ENCODE results near the gene NFE2L1.
"Not testable (repeated sequence)": the region's sequence is repeated elsewhere in the genome, so short reads cannot be mapped to it uniquely, and the experiment has no call there.

The NFE2L1 gene
- 131 to 268 (median 219) reads per million in 18 experiments for total RNA-seq

DNA sequence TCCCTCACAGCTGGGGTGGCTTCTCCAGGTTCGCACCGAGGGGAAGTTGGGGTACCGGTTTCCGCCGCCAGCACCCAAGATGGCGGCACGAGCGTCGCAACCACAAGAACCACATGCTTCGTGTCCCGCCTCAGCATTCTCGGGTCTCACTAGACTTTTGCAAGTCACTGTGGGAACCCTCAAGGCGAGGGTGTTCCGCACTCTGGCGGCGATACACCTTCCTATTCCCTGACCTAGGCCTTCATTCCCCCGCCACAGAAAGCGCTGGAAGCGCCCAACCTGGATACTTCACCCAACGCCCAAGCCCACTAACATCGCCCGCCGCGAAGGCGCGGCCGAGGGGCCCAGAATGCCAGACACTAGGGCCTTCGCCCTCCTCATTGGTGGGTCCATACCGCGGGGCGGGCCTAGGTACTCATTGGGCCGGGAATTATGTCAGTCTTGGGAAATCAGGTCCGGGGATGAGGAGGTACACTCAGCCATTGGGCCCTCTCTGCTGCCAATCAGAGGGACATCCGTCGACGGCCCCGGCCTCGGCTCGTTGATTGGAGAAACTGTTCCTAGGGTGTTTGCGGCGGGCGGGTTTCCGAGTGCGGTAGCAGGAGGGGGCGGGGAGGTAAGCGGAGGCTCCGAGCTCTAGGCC is at the start of gene NFE2L1:
Gene NFE2L1, plus strand, starts transcription at position 619 of the 643 bp plus-strand sequence. CDS start 2,760 bp downstream, outside the sequence.
- DNase-seq = peak; percentile 99 to 100

DNA sequence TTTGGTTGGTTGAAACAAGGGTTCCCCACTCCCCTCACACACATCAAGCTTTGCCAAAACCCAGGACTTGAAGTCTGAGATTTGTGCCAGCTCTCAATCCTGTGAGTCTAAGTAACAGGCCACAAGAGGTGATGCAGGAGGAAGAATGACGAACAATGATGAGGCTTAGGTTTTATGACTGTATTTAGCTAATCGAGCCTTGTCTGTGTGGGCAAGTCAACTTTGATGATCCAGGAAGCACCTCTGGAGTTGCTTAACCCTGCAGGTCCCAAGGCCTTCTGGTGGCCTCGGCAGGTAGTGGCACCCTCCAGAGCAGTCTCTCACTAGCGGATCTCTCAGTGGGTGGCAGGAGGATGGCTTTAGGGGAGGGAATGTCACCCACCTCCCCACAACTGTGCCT is 48.6 kb upstream of the NFE2L1 start:
- DNase-seq = peak; percentile 40 to 91

- peak; percentile 85 to 90 for DNase-seq
These were observed 47.0 kb upstream of the NFE2L1 start for GRCh38 chr17:48001197-48001596.

DNA sequence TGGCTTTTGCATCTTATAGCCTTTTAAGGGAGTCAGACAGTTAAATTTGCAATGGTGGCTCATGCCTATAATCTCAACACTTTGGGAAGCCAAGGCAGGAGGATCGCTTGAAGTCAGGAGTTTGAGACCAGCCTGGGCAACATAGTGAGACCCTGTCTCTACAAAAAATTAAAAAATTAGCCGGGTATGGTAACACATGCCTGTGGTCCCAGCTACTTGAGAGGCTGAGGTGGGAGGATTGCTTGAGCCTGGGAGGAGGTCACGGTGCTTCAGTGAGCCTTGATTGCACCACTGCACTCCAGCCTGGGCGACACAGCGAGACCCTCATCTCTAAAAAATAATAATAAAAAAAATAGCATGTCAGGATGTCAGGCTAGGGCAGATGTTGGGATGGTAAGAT is 46.5 kb upstream of the NFE2L1 start:
- not testable (repeated sequence) for DNase-seq

- DNase-seq = peak; percentile 94 to 96
These were observed 45.8 kb upstream of the NFE2L1 start for GRCh38 chr17:48002266-48002915.

DNA sequence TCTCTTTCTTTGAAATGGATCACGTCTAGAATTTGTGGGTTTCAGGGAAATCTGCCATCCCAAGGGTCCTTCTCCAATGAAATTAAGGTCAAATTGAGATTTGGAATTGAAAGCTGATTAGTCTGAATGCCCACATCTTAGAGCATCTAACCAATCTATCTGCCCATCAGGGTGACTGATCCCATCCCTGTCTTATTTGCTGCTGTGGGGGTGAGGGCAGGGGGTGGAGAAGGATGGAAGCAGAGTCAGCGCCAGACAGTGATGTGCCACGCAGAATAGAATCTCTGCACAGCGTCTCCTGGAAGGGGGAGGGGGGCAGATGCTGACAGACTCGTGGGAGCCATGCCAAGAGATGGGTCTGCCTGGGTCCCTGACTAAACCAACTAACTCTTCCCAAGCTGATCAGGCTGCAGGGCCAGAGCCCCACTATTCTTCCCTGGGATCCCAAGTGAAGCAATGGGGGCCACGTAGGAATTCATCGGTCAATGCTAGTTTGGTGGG is 45.2 kb upstream of the NFE2L1 start:
- DNase-seq = no peak

DNA sequence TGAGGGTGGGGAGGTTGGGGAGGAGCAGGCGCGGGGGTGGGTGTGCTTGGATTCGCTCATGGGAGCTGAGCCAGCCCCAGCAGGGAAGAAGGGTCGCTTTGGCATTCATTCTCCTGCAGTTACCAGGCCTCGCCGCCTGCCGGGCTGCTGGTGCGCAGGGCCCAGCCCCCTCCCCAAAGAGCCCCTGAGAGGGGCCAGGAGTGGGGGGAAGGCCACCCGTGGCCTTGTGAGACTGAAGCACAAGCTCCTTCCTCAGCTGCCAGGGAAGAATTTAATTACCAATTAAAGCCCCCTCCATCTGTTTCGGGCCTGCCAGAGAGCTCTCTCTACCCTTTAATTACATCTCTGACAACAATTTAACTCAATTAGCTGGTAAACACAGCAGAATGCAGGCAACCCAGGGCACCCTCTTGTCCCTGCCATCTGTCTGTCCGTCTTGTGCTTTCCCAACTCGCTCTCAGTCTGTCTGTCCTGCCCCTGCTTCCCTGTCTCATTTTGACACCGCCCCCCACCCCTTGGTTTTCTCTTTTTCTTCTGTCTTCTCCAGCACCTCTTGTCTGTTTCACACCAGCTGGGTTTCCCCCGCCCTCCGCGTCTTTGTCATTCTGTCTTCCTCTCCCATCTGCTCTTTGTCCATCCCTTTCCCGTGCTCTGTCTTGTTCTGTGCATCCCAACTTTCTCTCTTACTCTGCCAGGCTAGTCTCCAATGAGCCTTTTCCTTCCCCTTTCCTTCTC is 44.6 kb upstream of the NFE2L1 start:
- peak in 1 of 2 donors; percentile 29 for DNase-seq

DNA sequence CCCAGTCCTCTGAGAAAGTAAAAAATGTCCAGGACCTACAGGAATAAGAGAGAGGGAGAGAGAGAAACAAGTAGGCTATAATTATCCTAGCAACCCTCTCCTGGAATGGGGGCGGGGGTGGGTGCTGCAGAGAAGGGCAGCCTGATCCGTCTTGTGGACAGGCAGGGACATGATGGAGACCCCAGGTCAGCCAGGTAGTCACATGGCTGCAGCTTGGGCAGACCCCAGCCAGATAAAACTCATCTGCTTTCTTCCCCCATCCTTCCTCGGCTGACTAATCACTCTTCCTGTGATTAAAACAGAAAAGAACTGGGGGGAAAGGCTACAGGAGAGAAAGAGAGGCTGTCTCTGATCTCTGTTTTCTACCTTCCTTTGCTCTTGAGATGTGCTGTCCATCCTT is 43.2 kb upstream of the NFE2L1 start:
- DNase-seq = no peak

DNA sequence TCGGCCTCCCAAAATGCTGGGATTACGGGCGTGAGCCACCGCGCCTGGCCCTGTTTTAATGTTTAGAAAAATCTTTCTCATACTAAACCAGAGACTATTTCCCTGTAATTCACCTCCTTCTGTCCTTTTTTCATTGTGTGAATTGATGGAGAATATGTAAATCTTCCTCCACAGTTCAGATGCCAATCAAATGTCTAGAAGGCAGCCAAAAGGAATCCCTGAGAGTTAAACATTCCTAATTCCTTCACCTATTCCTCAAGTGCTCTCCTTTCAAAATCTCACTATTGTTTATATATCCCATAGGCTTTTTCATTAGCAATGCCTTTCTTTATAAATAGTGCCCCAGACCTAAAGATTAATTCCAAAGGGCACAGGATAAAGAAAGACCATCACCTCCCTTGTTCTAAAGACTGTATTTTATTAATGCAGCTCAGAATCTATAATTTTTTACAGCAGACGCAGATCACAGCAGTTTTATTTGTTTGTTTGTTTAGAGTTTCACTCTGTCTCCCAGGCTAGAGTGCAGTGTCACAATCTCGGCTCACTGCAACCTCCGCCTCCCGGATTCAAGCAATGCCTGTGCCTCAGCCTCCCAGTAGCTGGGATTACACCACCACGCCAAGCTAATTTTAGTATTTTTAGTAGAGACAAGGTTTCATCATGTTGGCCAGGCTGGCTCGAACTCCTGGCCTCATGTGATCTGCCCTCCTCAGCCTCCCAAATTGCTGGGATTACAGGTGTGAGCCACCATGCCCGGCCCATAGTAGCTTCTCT is 41.0 kb upstream of the NFE2L1 start:
- DNase-seq = peak; percentile 73 to 82

DNA sequence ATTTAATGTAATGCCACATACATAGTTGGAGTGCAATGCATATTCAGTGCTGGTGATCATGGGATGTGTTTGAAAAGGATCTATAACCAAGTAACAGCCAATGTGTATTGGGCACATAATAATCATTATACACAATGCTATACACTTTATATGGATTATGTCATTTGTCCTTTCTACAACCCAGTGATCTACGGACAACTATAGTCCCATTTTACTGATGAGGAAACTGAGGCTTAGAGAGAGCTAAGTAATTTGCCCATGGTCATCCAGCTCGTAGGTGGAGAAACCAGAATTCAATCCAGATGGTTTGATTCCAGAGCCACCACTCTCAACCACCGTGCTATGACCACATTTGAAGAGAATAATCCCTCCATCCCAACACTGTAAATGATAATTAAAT is 38.0 kb upstream of the NFE2L1 start:
- DNase-seq = no peak

- peak in 1 of 2 donors; percentile 20 for DNase-seq
These were observed 36.6 kb upstream of the NFE2L1 start for GRCh38 chr17:48011405-48012150.

DNA sequence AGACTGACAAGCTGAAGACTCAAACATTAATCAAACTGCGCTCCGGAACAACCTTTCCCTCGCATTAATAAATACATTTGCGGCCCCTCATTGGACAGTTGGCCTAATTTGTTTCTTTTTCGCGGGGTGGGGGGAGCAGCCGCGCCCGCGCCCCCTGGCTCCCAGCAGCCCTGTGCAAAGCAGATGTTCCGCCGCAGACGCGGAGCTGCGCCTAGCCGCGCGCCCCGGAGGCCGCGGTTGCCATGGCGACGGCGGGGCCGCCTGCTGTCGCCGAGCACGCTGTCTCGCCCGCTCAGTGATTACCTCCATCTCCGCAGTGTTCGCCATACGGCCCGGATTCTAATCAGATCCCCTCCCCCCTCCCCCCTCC is 36.0 kb upstream of the NFE2L1 start:
- peak in 1 of 2 donors; percentile 47 for DNase-seq

DNA sequence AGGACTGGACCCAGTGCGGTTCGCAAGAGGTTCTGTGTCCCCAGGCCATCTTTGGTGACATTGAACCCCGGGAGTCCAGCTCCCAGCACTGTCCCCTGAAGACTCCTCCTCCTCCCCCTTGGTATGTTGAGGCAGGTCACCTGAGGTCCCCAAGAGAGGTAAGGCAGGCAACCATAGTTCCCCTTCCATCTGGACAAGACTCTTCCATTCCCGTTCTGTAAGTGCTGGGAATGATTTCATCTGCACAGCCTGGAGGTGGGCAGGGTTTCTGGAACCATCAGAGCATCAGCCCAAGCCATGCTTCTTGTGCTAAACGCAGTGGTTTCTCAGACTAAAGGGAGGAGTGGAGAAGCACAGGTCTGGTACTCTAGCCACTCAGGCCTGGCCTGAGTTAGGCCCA is 35.5 kb upstream of the NFE2L1 start:
- no peak for DNase-seq

- no peak for DNase-seq
These were observed 34.1 kb upstream of the NFE2L1 start for GRCh38 chr17:48013876-48014594.

DNA sequence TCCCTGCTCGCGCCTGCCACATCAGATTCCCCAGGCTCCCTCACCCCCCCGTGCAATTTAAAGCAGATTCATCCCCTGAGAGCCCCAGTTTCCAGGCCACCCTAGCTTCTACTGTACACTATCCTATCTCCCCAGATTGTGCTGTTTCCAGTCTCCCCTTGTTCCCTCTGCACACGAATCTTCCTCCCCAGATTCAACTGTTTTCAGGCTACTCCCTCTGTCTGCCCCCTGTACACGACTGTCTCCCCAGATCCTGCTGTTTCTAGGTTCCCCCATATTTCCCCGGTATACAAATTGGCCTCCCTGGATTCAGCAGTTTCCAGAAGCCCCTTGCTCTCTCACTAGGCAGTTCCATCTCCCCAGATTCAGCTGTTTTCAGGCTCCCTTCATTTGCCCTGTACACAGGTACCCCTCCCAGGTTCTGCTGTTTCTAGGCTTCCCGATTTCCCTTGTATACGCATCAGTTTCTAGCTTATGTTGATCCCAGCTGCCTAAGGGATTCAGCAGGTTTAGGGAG is 33.5 kb upstream of the NFE2L1 start:
- DNase-seq = no peak

- no peak for DNase-seq
These were observed 32.0 kb upstream of the NFE2L1 start for GRCh38 chr17:48016112-48016511.

DNA sequence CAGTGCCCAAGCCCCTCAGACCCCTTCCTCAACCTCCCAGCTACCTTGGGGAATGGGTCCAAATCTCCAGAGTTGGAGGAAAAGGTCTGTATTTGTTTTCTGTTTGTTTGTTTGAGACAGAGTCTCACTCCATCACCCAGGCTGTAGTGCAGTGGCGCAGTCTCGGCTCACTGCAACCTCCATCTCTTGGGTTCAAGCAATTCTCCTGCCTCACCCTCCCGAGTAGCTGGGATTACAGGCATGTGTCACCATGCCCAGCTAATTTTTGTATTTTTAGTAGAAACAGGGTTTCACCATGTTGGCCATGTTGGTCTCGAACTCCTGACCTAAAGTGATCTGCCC is 30.4 kb upstream of the NFE2L1 start:
- not testable (repeated sequence) for DNase-seq

- DNase-seq = peak; percentile 43 to 71
These were observed 26.2 kb upstream of the NFE2L1 start for GRCh38 chr17:48021934-48022333.

- DNase-seq = no peak
These were observed 25.3 kb upstream of the NFE2L1 start for GRCh38 chr17:48022901-48023300.

- DNase-seq = peak; percentile 54 to 61
These were observed 24.6 kb upstream of the NFE2L1 start for GRCh38 chr17:48023400-48024148.

All from inflammatory macrophage (primary cell).